ENCODE results near the gene GOLGA8R. TPM values are rescaled to one million over a fixed set of nuclear protein-coding genes. Genes with fewer than 3 reads are reported as not detected.
"Not testable (repeated sequence)": the region's sequence is repeated elsewhere in the genome, so short reads cannot be mapped to it uniquely, and the experiment has no call there.

GOLGA8R gene
- total RNA-seq: 1 to 10 TPM; 2.0 to 7.5 (median 5.5) TPM

GRCh38 chr15:30414160-30414559 lies at the start of gene GOLGA8R:
Gene GOLGA8R (minus strand): TSS chr15:30414260. CDS start chr15:30414162, 98 bp downstream.
- not testable (repeated sequence) for TF ChIP-seq CTCF (IDR thresholded peaks at IDR 0.05; ENCODE audit: low read depth)

GRCh38 chr15:30392766-30393663 lies 21.0 kb downstream of the GOLGA8R start, which contains the start of gene CHRFAM7A:
Gene CHRFAM7A (minus strand): TSS chr15:30393540. CDS start chr15:30383351, 10,189 bp downstream.
- TF ChIP-seq CTCF (IDR thresholded peaks at IDR 0.05; ENCODE audit: low read depth): not testable (repeated sequence)

Small RNAs within 50 kb of the gene (small RNA-seq; reads per million reads assigned to genes)
- not detected for gene AC019322.2
- gene RF00019: 0.49 reads per million
- not detected for gene RF00096
- not detected for gene RN7SL196P

Other genes with a start within 250 kb of the GOLGA8R start
- 10 to 100 TPM in 2 of 4 donors, 1 to 10 TPM in 1, not detected in 1; 1.1 to 21.1 (median 10.1) TPM for gene CHRFAM7A, start 20.7 kb downstream of the GOLGA8R start, total RNA-seq
- 1 to 10 TPM; 1.8 to 9.0 (median 5.1) TPM for gene GOLGA8Q, start 137.8 kb upstream of the GOLGA8R start, total RNA-seq
- 1 to 10 TPM in 2 of 4 donors, under 1 TPM in 1, not detected in 1; 0.65 to 4.1 (median 1.5) TPM for gene GOLGA8H, start 189.8 kb upstream of the GOLGA8R start, total RNA-seq